Smooth muscle cell of the coronary artery (primary cell): Measurements from ENCODE around the gene MPPE1. TPM values are rescaled to one million over a fixed set of nuclear protein-coding genes. Genes with fewer than 3 reads are reported as not detected.

ENCODE experiments used
- total RNA-seq: library from RNA; depleted of rRNA; stranded (reverse); fragments of >200 nt; gene quantifications from 2 replicates; pipeline ENCODE4 v1.2.3, GENCODE V29; 2014; ENCODE audit warnings: low replicate concordance

The MPPE1 gene
- 19.5 and 25.7 TPM in 2 replicates for total RNA-seq

GRCh38 chr18:11908182-11909060, at the start of gene MPPE1:
Gene MPPE1, minus strand, starts transcription at chr18:11908317. Its CDS starts 11,053 bp downstream, at chr18:11897264.

GRCh38 chr18:11851146-11851805, 56.8 kb downstream of the MPPE1 start, which contains the start of gene CHMP1B:
Gene CHMP1B, plus strand, starts transcription at chr18:11851413. Its CDS starts 99 bp downstream, at chr18:11851512.

Other genes starting within 250 kb of the MPPE1 start
- gene GNAL, start 219.1 kb downstream of the MPPE1 start, total RNA-seq: 0.12 and 0.15 TPM in 2 replicates
- gene CHMP1B, start 56.9 kb downstream of the MPPE1 start, total RNA-seq: 54.1 and 60.6 TPM in 2 replicates
- 1.1 and 15.6 TPM in 2 replicates for gene IMPA2, start 73.2 kb upstream of the MPPE1 start, total RNA-seq
- gene ANKRD62, start 185.5 kb upstream of the MPPE1 start, total RNA-seq: not detected in 2 replicates